GM19463 (cell line): Measurements from ENCODE around the gene GDF7.

Experiments used
- ATAC-seq: cut with Tn5 transposase; IDR thresholded peaks from one replicate; pipeline ENCODE4 v1.9.1; 2021; ENCODE audit warnings: mild to moderate bottlenecking, moderate library complexity; ENCODE audit not compliant: unreplicated experiment

GDF7 gene

GRCh38 chr2:20728114-20728758, 61.3 kb downstream of the GDF7 start:
- ATAC-seq: no peak
